Measurements from ENCODE around the gene HDC. TPM values are rescaled to one million over a fixed set of nuclear protein-coding genes. Genes with fewer than 3 reads are reported as not detected.

The HDC gene
- total and polyA plus RNA-seq, 12 donors: 0.11 to 0.32 (median 0.19) TPM; not detected in 6

DNA sequence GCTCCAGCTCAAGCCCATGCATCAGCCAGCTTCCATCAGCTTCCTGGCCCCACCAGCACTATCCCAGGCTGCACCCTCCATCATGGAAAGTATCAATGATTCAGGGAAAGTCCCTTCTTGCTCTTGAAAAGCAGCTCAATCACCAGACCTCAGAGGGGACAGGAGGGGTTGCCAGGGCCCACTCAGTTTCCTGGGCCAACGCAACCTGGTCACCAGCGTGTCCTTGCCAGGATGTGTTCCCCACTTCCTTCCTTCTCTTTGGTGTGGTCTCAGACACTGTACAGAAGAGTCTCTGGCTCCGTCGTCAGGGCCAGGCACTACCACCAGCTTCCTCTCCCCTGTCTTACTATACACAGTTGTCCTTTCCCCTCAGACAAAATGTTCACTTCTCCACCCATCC is 3.0 kb downstream of the HDC start:
- Histone ChIP-seq H3K27ac (no peak overlapping the region), H3K36me3 (replicated peaks in 1 of 2) (no peaks in the 10 kb centered on the region), H3K4me3 (no peak overlapping the region), H3K27me3 (no peaks in the 10 kb centered on the region), H3K9me3 (replicated peaks in 1 of 3) (no peaks in the 10 kb centered on the region), H3K4me1 (replicated peaks in 1 of 2) (no peaks in the 10 kb centered on the region)
- WGBS, 4 donors: 60 to 70% (median 66%) methylated on average over 4 of the region's 4 CpGs
- no peak for DNase-seq
- TF ChIP-seq, protein P1, sequence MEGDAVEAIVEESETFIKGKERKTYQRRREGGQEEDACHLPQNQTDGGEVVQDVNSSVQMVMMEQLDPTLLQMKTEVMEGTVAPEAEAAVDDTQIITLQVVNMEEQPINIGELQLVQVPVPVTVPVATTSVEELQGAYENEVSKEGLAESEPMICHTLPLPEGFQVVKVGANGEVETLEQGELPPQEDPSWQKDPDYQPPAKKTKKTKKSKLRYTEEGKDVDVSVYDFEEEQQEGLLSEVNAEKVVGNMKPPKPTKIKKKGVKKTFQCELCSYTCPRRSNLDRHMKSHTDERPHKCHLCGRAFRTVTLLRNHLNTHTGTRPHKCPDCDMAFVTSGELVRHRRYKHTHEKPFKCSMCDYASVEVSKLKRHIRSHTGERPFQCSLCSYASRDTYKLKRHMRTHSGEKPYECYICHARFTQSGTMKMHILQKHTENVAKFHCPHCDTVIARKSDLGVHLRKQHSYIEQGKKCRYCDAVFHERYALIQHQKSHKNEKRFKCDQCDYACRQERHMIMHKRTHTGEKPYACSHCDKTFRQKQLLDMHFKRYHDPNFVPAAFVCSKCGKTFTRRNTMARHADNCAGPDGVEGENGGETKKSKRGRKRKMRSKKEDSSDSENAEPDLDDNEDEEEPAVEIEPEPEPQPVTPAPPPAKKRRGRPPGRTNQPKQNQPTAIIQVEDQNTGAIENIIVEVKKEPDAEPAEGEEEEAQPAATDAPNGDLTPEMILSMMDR (IDR thresholded peaks at IDR 0.05): no peak
- TF ChIP-seq POLR2A (IDR thresholded peaks at IDR 0.05): no peak
- intact Hi-C loops (cut with DNase I): no loop called here

DNA sequence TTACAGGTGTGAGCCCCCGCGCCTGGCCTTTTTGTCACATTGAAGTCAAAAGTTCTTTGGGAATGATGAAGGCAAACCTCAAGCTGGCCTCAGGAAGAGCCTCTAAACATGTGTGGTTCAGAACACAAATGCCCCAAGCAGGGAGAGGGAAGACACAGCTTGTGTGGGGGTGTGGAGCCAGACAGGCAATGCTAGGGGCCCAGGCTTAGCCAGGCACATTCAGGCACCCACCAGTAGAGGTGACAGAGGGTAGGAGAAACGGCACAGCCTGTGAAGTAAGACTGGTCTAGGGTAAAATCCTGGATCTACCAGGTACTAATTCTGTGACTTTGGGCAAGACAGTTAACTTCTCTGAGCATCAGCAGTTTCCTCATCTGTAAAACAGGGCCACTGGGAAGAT is 3.5 kb downstream of the HDC start:
- TF ChIP-seq, protein P1 (IDR thresholded peaks at IDR 0.05): no peak
- TF ChIP-seq POLR2A (IDR thresholded peaks at IDR 0.05): no peak
- Histone ChIP-seq H3K27me3 (no peaks in the 10 kb centered on the region), H3K36me3 (replicated peaks in 1 of 2) (no peaks in the 10 kb centered on the region), H3K27ac (no peak overlapping the region), H3K4me1 (replicated peaks in 1 of 2) (no peaks in the 10 kb centered on the region), H3K4me3 (no peak overlapping the region), H3K9me3 (replicated peaks in 1 of 3) (no peaks in the 10 kb centered on the region)
- 55 to 97% (median 85%) methylated on average over 1 to 3 of the region's 3 CpGs for WGBS, 4 donors
- intact Hi-C loops (cut with DNase I): no loop called here
- no peak for DNase-seq

DNA sequence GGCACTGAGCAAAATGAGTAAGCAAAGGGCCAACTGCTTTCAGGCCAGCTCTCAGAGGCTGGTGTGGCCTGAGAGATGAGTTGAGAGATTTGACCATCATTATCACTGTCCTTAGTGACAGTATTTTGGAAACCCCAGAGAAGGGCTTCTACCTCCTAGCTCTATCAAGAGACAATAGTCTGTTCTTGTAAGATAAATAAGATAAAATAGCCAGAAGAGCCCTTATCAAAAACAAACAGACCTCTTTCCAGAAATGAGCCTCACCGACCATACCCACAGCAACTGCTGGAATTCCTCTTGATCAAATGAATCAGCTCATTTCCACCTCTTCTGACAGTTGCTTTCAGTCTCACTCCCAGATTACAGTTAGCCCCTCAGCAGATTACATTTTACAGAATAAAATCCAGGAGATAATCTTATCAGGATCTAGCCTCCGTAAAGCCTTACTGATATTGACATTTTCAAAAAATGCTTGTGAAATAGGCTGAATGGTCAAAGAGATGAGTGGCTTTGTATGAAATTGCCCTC is 4.5 kb downstream of the HDC start:
- DNase-seq: no peak
- Histone ChIP-seq H3K4me3 (no peak overlapping the region), H3K27ac (no peak overlapping the region), H3K4me1 (replicated peaks in 1 of 2) (no peaks in the 10 kb centered on the region), H3K9me3 (replicated peaks in 1 of 3) (no peaks in the 10 kb centered on the region), H3K36me3 (replicated peaks in 1 of 2) (no peaks in the 10 kb centered on the region), H3K27me3 (no peaks in the 10 kb centered on the region)
- WGBS, 4 donors: 71 to 97% (median 78%) methylated on average over 2 of the region's 2 CpGs
- no peak for TF ChIP-seq POLR2A (IDR thresholded peaks at IDR 0.05)
- TF ChIP-seq, protein P1 (IDR thresholded peaks at IDR 0.05): no peak
- intact Hi-C loops (cut with DNase I): no loop called here

DNA sequence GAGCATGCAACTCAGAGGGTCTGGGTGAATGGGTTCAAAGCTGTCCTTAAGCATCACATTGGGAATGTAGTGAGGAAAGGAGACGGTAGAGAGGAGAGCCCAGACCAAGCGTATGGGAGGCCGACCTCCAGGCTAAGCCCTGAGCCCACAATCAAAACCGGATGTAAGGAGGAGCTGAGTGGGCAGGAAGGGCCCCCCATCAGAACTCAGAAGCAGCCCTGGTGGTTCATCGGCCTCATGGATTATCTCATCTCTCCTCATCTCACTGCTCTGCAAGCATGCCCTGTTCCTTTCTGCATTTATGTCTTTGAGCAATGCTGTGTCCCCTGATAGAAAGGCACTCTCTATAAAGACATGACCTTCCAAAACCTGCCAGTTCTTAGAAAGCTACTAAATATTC is 6.2 kb downstream of the HDC start:
- no peaks in the 10 kb centered on the region for H3K4me1 ChIP-seq (replicated peaks in 1 of 2)
- intact Hi-C loops (cut with DNase I): no loop called here
- 79 to 83% (median 80%) methylated on average over 5 of the region's 5 CpGs for WGBS, 4 donors
- H3K4me3 ChIP-seq: no peak overlapping the region
- H3K9me3 ChIP-seq (replicated peaks in 1 of 3): no peaks in the 10 kb centered on the region
- H3K36me3 ChIP-seq (replicated peaks in 1 of 2): no peaks in the 10 kb centered on the region
- DNase-seq: no peak
- no peak overlapping the region for H3K27ac ChIP-seq
- no peaks in the 10 kb centered on the region for H3K27me3 ChIP-seq
- TF ChIP-seq POLR2A (IDR thresholded peaks at IDR 0.05): no peak
- TF ChIP-seq, protein P1 (IDR thresholded peaks at IDR 0.05): no peak

All from adrenal gland (tissue), 12 donors.